H1 (cell line): ENCODE measurements around the gene DHCR7.

Experiments
- NRF1 ChIP-seq: IDR thresholded peaks from 2 replicates; pipeline ENCODE4 v1.6.1; 2011; ENCODE audit warnings: mild to moderate bottlenecking, low read depth, low read length, improper control_type of control experiment
- PHF8 ChIP-seq: fragments of 200-600 bp; sonication (generic); conservative IDR thresholded peaks from 2 replicates; pipeline ENCODE4 v1.7.1; 2012; ENCODE audit warnings: low read depth, mild to moderate bottlenecking, inconsistent platforms, low read length, moderate library complexity
- POLR2A ChIP-seq, 2 experiments: IDR thresholded peaks; 1 replicate in 1 of 2; 2 replicates in 1 of 2; pipeline ENCODE4 v1.6.1; 2011; ENCODE audit warnings: low read depth in 2 of 2, low read length in 2 of 2, mild to moderate bottlenecking in 2 of 2; ENCODE audit errors: control extremely low read depth in 1 of 2
- POLR2AphosphoS5 ChIP-seq: IDR thresholded peaks from 2 replicates; pipeline ENCODE4 v1.6.1; 2011; ENCODE audit warnings: low read depth, low read length
- RAD21 ChIP-seq, 2 experiments: IDR thresholded peaks in 1 of 2; conservative IDR thresholded peaks in 1 of 2; 2 replicates each; pipeline ENCODE4 v1.6.1; 2011; ENCODE audit warnings: low read depth in 2 of 2, low read length in 2 of 2, improper control_type of control experiment in 1 of 2, inconsistent platforms in 1 of 2, mild to moderate bottlenecking in 1 of 2, moderate library complexity in 1 of 2
- SP1 ChIP-seq: IDR thresholded peaks from 2 replicates; pipeline ENCODE4 v1.6.1; 2011; ENCODE audit warnings: low read depth, low read length
- TAF1 ChIP-seq: IDR thresholded peaks from 2 replicates; pipeline ENCODE4 v1.6.1; 2011; ENCODE audit warnings: mild to moderate bottlenecking, low read depth, low read length
- TF ChIP-seq, protein P1 (sequence below), 3 experiments: IDR thresholded peaks; 1 replicate in 2 of 3; 2 replicates in 1 of 3; pipeline versions ENCODE4 v1.5.1 to v1.6.1; 2011; ENCODE audit warnings: low read length in 3 of 3, mild to moderate bottlenecking in 3 of 3, inconsistent platforms in 2 of 3, low read depth in 1 of 3, moderate library complexity in 1 of 3; ENCODE audit not compliant: insufficient read depth in 1 of 3; ENCODE audit errors: control extremely low read depth in 1 of 3

GRCh38 chr11:71472941-71473792 lies 25.0 kb upstream of the DHCR7 start:
- TF ChIP-seq NRF1: no peak
- TF ChIP-seq, protein P1, sequence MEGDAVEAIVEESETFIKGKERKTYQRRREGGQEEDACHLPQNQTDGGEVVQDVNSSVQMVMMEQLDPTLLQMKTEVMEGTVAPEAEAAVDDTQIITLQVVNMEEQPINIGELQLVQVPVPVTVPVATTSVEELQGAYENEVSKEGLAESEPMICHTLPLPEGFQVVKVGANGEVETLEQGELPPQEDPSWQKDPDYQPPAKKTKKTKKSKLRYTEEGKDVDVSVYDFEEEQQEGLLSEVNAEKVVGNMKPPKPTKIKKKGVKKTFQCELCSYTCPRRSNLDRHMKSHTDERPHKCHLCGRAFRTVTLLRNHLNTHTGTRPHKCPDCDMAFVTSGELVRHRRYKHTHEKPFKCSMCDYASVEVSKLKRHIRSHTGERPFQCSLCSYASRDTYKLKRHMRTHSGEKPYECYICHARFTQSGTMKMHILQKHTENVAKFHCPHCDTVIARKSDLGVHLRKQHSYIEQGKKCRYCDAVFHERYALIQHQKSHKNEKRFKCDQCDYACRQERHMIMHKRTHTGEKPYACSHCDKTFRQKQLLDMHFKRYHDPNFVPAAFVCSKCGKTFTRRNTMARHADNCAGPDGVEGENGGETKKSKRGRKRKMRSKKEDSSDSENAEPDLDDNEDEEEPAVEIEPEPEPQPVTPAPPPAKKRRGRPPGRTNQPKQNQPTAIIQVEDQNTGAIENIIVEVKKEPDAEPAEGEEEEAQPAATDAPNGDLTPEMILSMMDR (IDR thresholded peaks at IDR 0.05; ENCODE audit: control extremely low read depth in 1 of 3, insufficient read depth in 1 of 3, low read depth in 1 of 3, low read length in 3 of 3): no peak
- TF ChIP-seq POLR2AphosphoS5: no peak
- no peak for TF ChIP-seq TAF1
- no peak for TF ChIP-seq PHF8
- TF ChIP-seq POLR2A (IDR thresholded peaks at IDR 0.05; ENCODE audit: control extremely low read depth in 1 of 2, low read depth in 2 of 2, low read length in 2 of 2): no peak
- no peak for TF ChIP-seq SP1
- no peak for TF ChIP-seq RAD21 (IDR thresholded peaks at IDR 0.05 in 1 of 2, conservative IDR thresholded peaks at IDR 0.05 in 1 of 2; ENCODE audit: low read depth in 2 of 2, low read length in 2 of 2)
